ENCODE results near the gene OPN4.

OPN4 gene

DNA sequence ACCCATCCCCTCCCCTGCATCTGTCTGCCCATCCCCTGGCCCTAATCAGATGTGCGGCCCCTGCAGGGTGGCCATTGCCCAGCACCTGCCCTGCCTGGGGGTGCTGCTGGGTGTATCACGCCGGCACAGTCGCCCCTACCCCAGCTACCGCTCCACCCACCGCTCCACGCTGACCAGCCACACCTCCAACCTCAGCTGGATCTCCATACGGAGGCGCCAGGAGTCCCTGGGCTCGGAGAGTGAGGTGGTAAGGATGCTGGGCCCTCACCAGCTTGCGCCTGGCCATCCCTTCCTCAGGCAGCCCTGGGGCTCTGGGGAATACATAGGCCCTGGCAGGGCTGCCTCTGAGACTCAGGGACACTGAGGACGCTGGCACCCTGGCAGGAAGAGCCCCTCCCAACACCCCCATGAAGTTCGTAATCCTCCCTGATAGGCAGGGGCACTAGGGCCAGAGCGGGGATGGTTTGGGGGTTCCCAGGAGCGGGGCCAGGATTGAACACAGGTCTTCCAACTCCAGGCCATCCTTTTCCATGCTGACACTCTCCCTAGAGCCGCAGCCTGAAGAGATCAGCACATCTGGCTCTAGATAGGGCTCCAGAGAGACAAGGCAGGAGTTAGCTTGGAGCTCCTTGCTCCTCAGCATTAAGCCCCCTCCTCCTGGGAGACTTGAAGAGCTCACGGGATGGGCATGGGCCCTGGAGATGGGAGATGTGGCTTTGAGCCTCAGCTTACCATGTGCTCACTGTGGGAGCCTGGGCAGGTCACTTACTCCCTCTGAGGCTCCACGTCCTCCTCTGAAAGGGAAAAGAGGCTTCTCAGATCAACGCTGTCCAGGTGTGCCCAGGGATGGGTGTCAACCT lies 8.1 kb downstream of the OPN4 start:
- DNase-seq (ENCODE audit: low read depth in 2 of 2), result no peak

DNA sequence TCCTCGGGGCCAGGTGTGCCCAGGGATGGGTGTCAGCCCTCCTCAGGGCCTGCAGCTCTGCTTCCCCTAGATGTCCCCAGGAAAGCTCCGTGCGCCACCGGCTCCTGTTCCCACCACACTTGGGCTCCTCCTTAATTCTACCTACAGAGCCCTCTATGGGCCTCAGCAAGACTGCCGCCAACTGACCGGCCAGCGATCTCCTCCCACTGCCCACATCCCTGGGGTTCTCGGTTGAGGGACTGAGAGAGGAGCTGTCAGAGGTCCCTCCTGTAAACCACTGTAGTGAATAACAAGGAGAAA lies 8.6 kb downstream of the OPN4 start:
- no peak for DNase-seq (ENCODE audit: low read depth in 2 of 2)

DNA sequence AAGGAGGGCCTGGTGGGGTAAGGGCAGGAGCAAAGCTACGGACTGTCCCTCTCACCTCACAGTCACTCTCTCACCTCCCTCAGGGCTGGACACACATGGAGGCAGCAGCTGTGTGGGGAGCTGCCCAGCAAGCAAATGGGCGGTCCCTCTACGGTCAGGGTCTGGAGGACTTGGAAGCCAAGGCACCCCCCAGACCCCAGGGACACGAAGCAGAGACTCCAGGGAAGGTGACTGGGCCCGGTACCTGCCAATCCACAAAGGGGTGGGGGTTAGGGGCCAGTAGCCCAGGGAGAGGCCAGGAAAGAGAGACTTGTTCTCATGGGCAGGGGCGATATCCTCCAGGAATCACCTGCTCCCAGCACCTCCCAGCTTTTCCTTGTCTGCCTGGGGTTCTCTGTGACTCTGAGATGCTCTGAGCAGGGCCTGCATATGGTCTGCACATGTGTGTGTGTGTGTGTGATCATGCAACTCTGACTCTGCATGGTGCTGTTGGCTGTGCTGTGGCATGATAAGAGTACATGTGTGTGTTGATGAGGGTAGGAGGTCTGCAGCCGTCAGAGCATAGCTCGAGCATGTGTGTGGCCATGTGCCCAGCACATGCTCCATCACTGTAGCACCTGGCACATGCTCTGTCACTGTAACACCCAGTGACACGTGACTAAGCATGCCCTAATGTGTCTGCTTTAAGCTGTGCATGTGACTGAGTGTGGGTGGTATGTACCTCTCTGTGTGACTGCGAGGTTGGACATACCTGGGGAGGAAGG lies 9.4 kb downstream of the OPN4 start:
- DNase-seq (ENCODE audit: low read depth in 2 of 2), result no peak

DNA sequence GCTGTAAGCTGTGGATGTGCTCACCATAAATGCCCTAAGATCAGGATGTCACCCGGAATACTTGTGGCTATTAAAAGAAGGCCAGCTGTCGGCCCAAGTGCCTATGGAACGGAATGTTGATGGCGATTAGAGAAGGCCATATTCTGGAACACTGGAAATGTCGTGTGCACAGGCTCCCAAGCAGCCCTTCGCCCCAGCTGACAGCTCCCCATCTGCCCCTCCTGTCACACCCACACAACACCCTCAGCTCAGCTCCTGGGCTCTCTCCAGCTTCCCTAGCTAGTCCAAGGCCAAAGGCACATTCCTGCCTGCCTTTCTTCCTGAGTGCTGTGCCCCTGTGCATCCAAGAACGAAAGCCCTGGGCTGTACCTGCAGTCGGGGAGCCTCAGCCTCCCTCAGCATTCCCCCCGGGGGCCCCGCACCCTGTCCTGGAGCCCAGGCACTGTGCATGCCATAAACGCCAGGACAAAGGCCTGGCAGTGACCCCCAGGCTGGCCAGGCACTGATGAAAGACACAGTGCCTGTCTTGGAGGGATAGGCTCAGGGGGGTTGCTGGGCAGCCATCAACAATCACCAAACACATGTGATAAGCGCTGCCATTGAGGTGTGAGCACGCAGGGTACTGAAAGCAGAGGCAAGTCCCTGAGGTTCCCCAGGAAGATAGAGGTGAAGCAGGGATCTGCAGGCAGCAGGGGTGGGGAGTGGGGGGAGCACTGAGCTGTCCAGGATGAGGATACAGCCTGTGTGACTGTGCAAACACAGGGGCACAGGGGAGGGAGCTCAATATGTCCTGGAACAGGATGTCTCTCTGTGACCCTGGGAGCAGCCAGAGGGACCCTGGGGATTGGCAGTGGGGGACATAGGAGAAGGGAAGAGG lies 10.2 kb downstream of the OPN4 start:
- DNase-seq (ENCODE audit: low read depth in 2 of 2), result no peak

DNA sequence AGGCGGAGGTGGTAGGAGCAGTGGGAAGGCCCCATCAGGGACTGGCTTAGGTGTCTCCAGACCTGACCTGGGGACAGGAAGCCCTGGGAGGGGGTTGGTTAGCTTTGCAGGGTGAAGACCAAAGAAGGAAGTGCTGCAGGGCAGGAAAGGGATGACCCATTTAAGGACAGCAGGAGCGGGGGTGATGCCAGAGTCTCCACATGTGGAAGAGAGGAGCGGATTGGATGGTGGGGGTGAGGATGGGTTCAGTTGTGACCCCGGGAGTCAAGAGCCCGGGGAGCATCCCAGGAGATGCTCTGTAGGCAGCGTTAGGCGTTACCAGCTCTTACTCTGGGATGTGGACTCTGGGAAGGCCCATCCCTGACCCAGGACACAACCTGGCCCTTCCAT lies 10.9 kb downstream of the OPN4 start:
- DNase-seq (ENCODE audit: low read depth in 2 of 2), result no peak

DNA sequence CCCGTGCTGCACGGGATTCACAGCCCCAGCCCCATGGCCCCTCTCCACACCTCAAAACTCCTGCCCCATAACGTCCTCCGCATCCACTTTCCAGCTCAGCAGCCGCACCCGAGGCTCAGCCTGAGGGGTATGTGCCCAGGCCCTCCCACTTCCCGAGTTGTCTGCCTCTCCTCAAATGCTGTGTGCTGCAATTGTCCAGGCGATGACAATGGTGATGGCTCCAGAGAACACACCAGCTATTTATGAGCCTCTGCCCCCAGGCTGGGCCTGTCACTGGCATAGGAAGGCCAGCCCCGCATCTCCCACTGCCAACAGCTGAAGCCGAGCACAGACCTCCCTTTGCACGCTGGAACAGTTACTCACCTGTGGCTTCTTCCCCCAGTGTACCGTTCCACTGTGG lies 11.5 kb downstream of the OPN4 start:
- no peak for DNase-seq (ENCODE audit: low read depth in 2 of 2)

DNA sequence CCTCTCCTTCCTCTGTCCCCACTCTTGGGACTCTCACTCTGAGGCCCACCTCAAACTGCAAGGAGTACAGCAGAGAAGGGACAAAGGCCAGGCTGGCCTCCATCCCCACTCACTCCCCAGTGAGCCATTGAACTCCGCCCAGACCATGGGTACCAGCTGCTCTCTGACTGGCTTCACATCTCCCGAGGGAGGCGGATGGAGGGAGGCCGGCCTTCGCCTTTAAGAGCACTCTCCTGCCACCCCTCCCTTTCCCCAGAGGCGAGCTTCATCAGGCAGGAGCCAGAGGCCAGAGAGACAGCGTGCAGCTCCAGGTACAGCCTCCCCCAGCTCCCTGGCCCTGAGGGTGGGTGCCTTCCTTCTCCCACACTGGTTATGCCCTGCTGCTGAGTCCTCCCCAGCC lies 12.2 kb downstream of the OPN4 start:
- DNase-seq (ENCODE audit: low read depth in 2 of 2), result no peak

DNA sequence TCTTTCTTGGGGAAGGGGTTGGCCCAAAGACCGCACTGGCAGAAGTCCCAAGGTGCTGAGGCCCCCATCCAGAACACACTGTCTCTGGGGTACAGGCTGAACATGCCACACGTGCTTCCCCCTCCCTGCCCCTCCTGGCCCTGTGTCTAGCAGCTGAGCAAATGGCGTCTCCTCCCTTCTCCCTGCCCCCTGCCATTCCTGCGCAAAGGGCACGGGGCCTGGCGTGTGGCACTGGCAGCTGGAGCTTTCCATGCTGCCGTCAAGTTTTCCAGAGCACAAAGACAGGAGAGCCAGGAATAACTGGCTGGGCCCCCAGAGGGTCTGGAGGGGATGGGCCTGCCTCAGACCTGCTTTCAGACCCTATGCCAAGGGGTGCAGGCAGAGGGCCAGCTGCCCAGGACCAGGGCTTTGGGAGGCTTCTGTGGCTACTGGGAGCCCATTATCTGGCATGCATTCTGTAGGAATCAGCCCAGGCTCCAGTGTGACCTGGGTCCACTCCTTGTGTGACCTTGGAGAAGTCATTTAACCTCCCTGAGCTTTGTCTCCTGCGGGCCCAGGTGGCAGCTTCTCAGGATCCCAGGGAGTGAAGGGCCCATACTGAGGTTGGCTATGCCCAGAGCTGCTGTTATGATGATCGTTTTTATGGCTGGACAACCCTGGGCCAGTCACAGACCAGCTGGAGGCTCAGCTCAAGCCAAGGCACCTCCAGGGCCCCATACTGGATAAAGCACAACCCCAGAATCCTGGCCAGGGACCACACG lies 13.3 kb downstream of the OPN4 start:
- no peak for DNase-seq (ENCODE audit: low read depth in 2 of 2)

DNA sequence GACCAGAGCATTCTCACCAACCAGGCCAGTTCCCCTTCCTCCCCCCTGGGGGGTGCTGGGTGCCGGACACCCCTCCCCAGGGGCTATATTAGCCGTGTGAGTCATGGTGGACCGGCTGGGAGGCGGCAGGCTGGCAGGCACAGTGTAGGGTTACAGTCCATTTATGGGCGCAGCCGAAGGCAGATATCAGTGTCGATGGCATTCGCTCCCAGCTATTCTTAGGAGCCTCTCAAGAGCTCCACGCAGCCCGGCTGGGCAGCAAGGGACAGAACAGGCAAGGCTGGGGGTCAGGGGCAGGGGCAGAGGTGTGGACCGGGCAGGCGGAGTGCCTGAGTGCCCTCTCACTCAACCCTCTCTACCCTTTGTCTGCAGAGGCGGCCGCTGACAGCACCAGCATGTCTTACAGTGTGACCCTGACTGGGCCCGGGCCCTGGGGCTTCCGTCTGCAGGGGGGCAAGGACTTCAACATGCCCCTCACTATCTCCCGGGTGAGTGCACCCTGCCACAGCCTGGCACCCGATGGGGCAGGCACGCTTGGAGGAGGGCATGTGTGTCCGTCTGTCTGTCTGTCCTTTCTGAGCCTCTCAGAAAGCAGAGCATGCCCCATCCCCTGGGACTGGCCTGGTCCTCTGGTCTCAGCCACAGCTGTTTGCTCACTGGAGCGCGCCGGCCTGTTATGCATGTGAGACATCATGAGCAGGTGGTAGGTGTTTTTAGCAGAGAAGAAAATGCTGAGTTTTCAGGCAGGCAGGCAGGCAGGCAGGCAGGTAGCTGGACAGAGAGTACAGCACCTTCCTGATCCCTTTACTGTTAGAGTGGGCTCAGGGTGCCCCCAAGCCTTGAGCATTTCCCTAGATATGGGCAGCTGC lies 14.2 kb downstream of the OPN4 start, which contains the start of gene LDB3:
Gene LDB3 (plus strand): TSS at position 215 of the 869 bp plus-strand sequence. CDS start 181 bp downstream, at position 396.
- no peak for DNase-seq (ENCODE audit: low read depth in 2 of 2)

DNA sequence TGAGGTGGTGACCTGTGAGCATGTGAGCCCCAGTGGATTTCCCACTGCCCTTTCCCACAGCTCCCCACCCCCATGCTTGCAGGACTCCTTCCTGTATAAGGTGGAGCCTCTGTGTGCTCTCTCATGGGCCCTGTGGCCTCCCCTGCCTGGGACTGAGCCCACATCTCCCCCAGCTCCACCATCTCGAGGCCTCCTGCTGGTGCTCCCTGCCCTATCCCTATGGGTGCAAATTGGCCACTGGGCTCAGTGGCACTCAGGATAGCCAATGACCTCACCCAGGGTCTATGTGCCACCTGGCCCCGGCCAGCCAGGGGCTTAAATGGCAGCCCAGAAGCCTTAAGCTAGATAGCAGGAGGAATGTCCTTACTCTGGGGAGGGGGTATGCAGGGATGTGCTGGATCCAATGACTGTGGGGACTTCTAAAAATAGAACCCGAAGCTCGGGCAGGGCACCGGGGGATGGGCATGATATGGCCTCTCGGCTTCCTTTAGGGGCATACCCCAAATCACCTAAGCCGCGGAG lies 16.0 kb downstream of the OPN4 start:
- DNase-seq (ENCODE audit: low read depth in 2 of 2), result no peak

DNA sequence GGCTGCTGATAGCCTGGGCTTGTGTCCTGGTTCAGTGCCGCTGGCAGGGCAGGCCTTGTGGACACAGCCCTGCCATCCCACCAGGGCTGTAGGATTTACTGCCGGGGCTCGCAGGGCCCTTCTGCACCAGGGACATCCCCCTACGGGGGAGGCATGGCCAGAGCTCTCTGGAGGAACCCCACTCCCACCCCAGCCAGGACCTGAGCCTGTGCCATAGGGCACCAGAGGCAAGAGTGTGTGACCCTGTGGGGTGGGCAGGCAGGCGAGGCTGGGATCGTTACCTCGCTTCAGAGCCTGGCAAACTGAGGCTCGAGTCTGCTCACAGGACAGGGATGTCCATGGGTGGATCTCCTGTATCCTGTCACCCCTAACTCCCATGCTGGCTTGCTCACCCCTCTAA lies 16.5 kb downstream of the OPN4 start:
- no peak for DNase-seq (ENCODE audit: low read depth in 2 of 2)

DNA sequence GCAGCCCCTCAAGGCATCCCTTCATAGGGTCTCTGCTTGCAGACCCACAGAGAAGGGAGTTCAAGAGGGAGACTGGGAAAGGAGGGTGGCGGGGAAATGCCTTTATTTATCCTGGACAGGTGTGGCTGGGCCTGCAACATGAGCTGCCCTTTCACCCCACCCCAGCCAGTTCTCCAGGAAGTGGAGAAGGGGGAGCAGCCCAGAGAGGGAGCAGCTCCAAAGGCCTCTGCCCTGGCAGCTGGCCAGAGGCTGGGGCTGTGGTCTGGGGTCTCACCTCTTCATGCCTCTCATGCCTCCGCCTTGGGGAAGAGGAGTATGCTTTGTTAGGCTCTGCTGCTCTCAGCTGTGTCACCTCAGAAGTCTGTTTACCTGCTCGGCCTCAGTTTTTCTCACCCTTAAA lies 17.1 kb downstream of the OPN4 start:
- no peak for DNase-seq (ENCODE audit: low read depth in 2 of 2)

DNA sequence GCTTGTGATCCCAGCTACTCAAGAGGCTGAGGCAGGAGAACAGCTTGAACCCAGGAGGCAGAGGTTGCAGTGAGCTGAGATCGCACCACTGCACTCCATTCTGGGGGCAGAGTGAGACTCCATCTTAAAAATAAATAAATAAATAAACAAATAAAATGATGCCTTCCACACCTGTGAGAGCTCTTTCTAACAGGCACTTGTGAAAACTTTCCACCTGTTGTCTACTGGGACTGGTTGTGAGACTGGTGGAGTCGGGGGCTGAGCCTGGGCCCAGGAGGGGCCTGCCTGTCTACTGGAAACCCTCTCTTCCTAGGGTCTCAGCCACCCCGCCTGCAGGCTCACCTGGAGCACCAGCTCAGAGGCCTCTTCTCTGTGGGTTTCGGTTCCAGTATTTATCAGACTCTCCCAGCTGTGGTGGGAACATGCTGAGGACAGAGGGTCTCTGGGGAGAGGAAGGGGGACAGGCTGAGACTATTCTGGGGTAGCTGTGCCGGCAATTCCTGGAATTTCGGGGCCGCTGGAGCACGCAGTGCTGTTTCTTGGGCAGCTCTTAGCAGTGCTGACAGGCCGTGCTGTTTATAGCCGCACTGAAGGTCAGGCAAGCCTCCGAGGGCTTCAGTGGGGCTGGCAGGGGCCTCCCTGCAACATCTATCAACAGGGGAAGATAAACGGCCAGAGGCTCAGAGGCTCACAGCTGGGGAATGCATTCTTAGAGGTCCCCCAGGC lies 17.8 kb downstream of the OPN4 start:
- no peak for DNase-seq (ENCODE audit: low read depth in 2 of 2)

DNA sequence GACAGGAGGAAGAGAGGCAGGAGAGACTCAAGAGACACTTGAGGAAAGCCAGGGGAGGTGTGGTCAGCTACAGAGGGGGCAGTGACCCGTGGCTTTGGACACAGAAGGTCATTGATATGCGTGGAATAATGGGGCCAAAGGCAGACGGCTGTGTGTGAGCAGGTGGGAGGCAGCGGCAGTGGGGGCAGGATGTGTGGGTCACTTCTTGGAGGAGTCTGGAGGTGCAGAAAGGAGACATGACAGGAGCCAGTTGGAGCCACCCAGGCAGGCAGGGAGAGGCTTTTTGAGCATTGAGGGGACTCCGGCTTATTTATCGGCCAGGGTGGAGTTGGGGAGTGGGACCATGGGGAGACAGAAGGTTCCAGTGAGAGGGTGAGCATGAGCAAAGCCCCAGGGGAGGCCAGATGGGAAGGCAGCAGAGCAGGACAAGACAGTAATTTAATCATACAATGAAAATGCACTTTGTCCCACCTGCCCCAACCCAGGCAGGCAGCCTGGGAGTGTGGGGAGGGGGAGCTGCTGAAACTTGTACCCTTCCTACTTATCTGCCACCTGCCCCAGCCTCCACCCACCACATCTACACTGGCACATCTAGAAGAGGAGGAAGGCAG lies 19.0 kb downstream of the OPN4 start:
- DNase-seq (ENCODE audit: low read depth in 2 of 2), result no peak

DNA sequence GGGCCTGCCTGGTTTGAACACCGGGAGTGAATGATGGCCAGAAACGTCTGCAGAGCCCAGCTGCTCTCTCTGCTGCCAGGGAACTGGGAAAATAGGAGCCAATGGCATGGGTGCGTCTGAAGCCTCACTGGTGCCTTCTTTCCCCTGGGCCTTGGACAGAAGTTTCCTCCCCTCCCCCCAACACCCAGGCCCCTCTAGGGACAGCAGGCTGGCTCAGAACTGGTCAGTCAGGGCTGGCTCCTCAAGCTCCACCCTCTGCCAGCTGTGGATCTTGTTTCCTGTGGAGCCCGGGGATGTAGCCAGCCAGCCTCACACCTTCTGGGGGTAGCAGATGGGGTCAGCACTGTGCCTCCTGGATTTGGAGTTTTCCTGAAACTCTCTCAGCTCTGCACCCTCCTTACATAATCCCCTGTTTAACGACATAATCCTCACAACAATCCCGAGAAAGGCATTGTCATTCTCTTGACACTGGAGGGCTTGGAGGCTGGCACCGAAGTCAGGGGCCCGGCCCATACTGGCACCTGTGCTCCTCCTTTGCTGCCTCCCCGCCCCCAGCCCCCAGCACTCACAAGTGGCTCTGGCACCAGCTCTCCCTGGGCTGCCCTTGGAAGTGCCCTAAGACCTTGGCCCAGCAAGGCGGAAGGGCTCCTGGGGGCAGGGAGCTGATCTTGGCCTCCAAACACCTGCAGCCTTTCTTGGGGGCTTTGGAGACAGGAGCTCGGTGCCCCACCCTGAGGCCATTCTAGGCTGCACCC lies 19.7 kb downstream of the OPN4 start:
- DNase-seq (ENCODE audit: low read depth in 2 of 2), result no peak

DNA sequence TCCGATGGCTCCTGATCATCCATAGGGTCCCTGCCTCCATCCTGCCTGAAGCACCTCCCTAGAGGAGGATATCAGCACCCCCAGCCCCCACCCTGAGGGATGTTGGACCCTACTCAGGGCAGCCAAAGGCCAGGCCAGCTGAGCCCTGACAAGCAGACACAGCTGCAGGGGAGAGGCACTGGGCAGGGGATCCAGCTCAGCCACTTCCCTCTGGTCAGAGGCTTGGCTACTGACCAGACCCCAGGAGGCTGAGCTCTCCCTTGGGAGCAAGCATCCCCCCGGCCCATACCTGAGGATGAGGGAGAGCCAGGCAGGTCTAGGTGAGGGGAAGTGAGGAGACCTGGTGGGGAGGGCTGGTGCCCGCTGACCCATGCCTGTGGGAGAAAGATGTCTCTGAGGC lies 20.6 kb downstream of the OPN4 start:
- no peak for DNase-seq (ENCODE audit: low read depth in 2 of 2)

DNA sequence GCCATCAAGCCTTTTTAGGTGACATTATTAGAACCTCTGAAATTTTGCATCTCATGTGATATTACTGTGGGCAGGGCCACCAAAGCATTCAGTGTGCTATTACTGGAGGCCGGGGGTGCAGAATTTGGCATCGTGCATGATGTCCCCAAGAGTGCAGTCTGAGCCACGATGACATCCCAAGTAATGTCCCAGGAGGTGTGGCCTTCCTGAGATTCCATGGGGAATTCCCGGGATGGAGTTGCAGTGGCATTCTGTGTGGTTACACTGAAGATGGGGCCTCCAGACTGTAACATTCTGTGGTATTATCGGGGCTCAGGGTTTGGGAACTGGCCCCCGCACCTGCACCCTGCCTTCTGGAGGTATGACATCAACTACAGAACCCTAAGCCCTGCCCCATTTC lies 23.0 kb downstream of the OPN4 start:
- DNase-seq (ENCODE audit: low read depth in 2 of 2), result no peak

DNA sequence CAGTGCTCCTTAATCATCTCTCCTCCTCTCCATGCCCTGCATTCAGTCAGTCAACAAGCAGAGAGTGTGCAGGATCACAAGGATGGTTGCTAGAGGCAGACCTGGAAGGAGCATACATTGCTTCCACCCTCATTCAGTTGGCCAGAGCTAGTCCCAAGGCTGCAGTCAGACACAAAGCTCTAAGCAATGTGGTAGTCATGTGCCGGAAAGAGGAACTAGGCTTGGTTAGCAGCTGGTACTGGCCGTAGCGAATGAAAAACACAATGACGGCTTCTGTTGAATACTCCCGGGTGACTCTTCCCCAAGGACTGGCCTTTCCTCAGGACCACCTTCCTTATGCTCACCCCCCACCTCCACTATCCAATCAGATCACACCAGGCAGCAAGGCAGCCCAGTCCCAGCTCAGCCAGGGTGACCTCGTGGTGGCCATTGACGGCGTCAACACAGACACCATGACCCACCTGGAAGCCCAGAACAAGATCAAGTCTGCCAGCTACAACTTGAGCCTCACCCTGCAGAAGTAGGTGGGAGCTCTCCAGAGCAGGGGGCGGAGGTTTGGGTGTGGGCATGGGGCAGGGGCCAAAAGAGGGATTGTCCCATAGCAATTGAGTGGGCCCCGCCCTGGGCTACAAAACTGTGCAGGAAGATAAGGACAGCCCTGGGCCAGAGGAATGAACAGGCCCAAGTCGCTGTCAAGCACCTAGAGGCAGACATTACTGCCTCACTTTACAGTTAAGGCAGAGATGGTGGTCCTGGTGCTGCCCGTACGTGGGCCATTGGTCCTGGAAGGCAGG lies 24.8 kb downstream of the OPN4 start:
- no peak for DNase-seq (ENCODE audit: low read depth in 2 of 2)
